Hepatocyte (in vitro differentiated cells): ENCODE data around the gene FMN1.

Source experiments
- CTCF ChIP-seq: fragments of 200-600 bp; sonication (generic); IDR thresholded peaks from 2 replicates; pipeline ENCODE4 v1.5.1; 2016; ENCODE audit warnings: antibody characterized with exemption, mild to moderate bottlenecking; ENCODE audit not compliant: poor library complexity
- EZH2 ChIP-seq: fragments of 200-600 bp; sonication (generic); IDR thresholded peaks from 2 replicates; pipeline ENCODE4 v1.6.1; 2016; ENCODE audit warnings: antibody characterized with exemption, mild to moderate bottlenecking, borderline replicate concordance

GRCh38 chr15:32796856-32797255 lies 397.7 kb downstream of the FMN1 start:
- TF ChIP-seq CTCF (no peak), EZH2 (no peak)
